NCI-H2227 treated with DMSO at 0.1 percent for 48 hours (cell line): ENCODE data around the gene ST7.
"Not testable (repeated sequence)": the region's sequence is repeated elsewhere in the genome, so short reads cannot be mapped to it uniquely, and the experiment has no call there.

Source experiments
- DNase-seq: peaks from one replicate; lab custom pipeline; 2025; lab: John Stamatoyannopoulos, UW

ST7 gene

DNA sequence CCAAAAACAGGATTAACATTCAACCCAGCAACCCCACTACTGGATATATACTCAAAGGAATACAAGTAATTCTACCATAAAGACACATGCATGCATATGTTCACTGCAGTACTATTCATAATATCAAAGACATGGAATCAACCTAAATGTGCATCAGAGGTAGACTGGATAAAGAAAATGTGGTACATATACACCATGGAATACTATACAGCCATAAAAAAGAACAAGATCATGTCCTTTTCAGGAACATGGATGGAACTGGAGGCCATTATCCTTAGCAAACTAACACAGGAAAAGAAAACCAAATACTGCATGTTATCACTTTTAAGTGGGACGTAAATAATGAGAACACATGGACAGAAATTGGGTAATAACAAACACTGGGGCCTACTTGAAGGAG lies 77.5 kb downstream of the ST7 start:
- not testable (repeated sequence) for DNase-seq

DNA sequence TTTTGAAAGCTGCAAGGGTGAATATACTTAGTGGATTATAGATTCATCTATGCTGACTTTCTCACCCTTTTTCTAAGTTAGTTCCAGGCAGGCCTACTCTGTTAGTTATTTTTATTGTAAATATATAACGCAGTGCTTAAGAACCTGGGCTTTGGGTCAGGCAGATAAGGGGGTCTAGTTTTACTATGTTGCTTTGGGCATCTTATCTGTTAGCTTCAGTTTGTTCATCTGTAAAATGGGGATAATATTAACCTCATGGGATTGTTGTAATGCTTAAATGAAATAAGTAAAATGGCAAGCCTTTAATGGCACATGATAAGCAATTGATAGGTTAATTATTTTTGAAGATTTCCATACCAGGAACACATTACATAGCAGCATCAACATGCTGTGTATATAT lies 79.5 kb downstream of the ST7 start:
- DNase-seq = no peak

DNA sequence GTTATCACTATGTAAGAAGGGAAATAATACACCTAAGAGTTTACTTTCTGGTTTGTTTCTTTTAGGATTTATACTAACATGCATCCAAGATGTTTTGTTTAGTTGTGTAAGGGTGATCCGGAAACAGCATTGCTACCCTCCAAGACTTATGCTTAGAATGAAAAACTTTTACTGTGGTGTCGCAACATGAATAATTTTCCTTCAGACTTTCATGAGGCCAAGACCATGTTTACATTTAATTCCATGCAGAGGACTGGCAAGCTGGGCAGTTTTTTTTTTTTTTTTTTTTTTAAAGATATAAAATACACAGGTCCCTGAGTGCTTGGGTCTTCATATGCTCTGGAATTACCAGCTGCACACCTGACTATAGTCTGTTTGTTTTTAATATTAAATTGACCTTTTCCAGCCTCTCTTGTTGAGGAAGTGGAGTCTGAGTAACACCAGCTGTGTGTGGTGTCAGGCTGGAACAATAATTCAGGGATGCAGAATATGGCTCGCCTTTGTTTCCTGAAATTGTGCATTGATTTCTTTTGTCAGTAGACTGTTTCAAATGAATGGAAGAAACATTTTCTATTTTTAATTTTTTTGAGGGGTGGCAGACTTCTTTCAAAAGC lies 81.7 kb downstream of the ST7 start:
- DNase-seq = no peak

DNA sequence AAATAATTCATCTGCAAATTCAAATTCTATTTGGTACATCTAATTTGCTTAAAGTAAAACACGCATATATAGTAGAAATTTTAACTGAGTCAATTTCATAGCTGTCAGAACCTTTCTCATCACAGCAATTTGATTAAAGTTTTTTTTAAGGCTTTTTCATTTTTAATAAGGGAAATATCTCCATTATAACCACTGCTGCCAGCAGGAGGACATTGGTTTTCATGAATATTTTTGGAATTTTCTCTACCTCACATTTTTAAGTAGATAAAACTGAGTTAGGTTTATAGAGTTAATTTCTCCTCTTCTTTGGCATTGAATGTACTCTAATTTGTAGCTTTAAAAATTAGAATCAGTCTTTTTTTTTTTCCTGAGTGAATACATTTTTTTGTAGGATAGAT lies 82.2 kb downstream of the ST7 start:
- no peak for DNase-seq

- DNase-seq = no peak
Measured at GRCh38 chr7:117036053-117036669, 82.9 kb downstream of the ST7 start.

- DNase-seq = no peak
Measured at GRCh38 chr7:117036836-117037235, 83.5 kb downstream of the ST7 start.

DNA sequence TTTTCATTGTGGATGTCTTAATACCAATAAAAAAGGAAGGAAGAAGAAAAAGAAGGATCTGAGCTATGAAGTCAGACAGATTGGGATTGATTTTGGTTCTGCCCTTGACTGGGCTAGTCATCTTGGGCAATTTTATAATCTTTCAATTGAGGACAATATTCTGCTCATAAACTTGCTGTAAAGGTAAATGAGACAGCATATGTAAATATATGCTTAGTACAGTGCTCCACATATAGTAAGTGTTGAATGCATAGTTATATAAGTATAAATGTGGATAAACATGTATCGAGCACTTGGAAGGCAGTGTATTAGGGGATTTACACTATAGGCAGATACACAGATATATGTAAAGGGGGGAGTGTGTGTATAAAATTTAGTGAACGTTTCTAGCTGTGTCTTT lies 85.1 kb downstream of the ST7 start:
- DNase-seq = no peak

- no peak for DNase-seq
Measured at GRCh38 chr7:117041007-117041406, 87.7 kb downstream of the ST7 start.

DNA sequence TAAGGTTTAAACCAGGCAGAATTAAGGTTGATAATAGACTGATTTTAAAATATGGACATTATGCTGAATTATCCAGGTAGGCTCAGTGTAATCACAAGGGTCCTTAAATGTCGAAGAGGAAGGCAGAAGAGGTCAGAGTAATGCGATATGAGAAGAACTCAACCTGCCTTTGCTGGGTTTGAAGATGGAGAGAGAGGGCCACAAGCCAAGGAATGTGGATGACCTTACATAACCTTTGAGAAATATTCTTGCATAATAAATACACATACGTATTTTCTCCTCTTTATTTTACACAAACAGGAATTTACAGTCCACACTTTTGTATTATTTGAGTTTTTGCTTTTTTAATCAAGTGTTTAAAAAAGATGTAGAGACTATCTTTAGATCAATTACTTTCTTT lies 88.5 kb downstream of the ST7 start:
- no peak for DNase-seq

GRCh38 chr7:117043108-117043825 lies 90.0 kb downstream of the ST7 start:
- no peak for DNase-seq

- no peak for DNase-seq
Measured at GRCh38 chr7:117044664-117045063, 91.4 kb downstream of the ST7 start.

- no peak for DNase-seq
Measured at GRCh38 chr7:117045927-117046710, 92.8 kb downstream of the ST7 start.

GRCh38 chr7:117047496-117047895 lies 94.2 kb downstream of the ST7 start:
- DNase-seq = no peak

- DNase-seq = no peak
Measured at GRCh38 chr7:117048114-117048866, 95.0 kb downstream of the ST7 start.

GRCh38 chr7:117048882-117049281 lies 95.6 kb downstream of the ST7 start:
- no peak for DNase-seq

- DNase-seq = no peak
Measured at GRCh38 chr7:117051808-117052207, 98.5 kb downstream of the ST7 start.

DNA sequence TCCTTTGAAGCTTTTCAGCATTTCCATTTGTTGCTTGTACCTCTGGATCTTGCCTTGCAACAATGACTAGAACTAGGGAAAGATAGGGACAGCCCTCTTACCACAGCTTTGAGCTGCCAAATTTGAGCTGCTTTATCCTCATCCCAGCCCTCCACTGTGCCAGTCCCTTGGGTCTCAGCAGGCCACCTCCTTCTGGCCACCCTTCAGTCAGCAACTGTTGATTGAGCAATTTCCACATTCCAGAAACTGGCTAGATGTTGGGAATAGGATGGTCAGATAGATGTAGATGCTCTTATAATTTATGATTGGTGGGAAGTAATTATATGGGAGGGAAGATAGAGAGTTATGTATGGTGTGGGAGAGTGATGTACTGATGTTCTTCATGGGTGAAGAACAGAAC lies 100.1 kb downstream of the ST7 start:
- no peak for DNase-seq

DNA sequence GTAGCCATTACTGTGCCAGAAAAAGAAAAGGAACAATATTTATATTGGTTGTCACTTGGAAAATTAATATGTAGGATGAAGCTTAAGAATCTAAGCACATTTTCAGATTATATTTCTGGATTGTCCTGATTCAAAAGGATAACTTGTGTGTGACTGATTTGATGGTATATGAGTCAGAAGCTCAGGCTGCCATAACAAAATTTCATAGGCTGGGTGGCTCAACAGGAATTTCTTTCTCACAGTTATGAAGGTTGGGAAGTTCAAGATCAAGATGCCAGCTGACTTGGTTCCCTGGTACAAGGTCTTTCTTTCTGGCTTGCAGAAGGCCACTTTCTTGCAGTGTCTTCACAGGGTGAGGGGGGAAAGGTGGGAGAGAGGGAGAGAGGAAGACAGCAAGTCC lies 108.5 kb downstream of the ST7 start:
- no peak for DNase-seq

GRCh38 chr7:117062300-117062699 lies 109.0 kb downstream of the ST7 start:
- no peak for DNase-seq

DNA sequence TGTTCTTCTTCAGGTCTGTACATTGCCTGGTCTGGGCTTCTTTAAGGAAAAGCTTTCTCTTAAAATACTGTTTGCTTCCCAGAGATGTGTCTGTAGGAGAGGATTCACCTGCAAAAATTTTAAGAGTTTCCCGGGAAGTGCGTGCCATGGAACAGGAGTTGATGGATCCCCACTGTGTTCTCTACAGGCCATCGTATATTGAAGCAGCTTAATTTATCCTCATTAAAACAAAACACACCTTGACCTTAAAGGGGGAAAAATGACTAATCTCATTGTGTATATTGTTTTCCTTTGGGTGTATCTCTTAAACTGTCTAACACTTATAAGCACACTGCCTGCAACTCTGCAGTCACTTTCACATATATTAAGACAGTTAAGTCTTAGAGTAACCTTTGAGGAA lies 111.4 kb downstream of the ST7 start:
- no peak for DNase-seq

DNA sequence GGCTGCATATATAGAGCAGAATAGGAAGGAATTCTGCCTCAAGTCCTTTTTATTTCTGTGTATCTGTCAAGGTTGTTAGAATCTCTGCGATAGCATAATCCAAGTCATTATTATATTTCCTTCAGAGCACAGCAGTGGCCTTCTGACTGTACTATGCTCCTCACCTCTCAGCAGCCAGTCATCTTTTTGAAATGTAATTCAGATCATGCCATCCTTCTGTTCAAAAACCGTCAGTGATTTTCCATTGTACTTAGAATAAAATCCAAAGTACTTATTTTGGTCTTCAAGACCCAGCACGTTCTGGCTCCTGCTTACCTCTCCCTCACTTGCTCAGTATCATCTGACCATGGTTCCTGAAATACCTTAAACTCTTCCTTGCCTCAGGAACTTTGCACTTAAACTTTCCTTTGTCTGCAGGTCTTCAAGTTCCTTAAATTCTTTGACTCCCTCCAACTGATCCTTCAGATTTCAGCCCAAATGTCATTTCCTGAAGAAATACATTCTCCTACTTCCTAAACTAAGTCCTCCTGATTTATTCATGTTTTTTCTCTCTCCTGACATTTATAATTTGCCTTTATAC lies 112.4 kb downstream of the ST7 start:
- DNase-seq = no peak

DNA sequence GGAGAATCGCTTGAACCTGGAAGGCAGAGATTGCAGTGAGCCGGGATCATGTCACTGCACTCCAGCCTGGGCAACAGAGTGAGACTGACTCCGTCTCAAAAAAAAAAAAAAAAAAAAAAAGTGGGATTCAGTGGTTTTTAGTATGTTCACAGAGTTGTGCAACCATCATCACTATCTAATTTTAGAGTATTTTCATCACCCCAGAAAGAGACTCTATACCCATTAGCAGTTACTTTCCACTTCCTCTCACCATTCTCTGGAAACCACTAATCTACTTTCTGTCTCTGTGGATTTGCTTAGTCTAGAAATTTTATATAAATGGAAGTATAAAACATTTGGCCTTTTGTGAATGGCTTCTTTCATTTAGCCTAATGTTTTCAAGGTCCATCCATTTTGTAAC lies 113.4 kb downstream of the ST7 start:
- DNase-seq = no peak
